ENCODE measurements around the gene STN1. TPM values are rescaled to one million over a fixed set of nuclear protein-coding genes. Genes with fewer than 3 reads are reported as not detected.

Gene STN1
- total RNA-seq, 1 donor from 2014 or later: 42.3 TPM

DNA sequence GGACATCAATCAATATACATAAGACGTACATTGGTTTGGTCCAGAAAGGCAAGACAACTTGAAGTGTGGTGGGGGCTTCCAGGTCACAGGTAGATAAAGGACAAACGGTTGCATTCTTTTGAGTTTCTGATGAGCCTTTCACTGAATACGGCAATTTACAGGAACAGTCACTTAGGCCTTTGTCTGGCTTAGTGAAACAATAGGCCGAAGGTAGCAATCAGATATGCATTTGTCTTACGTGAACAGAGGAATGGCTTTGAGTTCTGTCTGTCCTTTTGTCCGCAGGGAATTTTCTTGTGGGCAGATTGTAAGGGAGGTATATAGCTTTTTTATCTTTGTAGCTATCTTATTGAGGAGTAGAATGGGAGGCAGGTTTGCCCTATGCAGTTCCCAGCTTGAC lies 10.8 kb upstream of the STN1 start:
- no peak for DNase-seq
- no peaks in the 10 kb centered on the region for H3K36me3 ChIP-seq
- H3K4me1 ChIP-seq: no peaks in the 10 kb centered on the region
- H3K4me3 ChIP-seq: no peak overlapping the region
- no peak for ATAC-seq
- no peaks in the 10 kb centered on the region for H3K27me3 ChIP-seq
- intact Hi-C loops (cut with DNase I): no loop called here
- TF ChIP-seq, protein P1, sequence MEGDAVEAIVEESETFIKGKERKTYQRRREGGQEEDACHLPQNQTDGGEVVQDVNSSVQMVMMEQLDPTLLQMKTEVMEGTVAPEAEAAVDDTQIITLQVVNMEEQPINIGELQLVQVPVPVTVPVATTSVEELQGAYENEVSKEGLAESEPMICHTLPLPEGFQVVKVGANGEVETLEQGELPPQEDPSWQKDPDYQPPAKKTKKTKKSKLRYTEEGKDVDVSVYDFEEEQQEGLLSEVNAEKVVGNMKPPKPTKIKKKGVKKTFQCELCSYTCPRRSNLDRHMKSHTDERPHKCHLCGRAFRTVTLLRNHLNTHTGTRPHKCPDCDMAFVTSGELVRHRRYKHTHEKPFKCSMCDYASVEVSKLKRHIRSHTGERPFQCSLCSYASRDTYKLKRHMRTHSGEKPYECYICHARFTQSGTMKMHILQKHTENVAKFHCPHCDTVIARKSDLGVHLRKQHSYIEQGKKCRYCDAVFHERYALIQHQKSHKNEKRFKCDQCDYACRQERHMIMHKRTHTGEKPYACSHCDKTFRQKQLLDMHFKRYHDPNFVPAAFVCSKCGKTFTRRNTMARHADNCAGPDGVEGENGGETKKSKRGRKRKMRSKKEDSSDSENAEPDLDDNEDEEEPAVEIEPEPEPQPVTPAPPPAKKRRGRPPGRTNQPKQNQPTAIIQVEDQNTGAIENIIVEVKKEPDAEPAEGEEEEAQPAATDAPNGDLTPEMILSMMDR (IDR thresholded peaks at IDR 0.05): no peak
- H3K27ac ChIP-seq: no peak overlapping the region
- H3K9me3 ChIP-seq: no peaks in the 10 kb centered on the region

DNA sequence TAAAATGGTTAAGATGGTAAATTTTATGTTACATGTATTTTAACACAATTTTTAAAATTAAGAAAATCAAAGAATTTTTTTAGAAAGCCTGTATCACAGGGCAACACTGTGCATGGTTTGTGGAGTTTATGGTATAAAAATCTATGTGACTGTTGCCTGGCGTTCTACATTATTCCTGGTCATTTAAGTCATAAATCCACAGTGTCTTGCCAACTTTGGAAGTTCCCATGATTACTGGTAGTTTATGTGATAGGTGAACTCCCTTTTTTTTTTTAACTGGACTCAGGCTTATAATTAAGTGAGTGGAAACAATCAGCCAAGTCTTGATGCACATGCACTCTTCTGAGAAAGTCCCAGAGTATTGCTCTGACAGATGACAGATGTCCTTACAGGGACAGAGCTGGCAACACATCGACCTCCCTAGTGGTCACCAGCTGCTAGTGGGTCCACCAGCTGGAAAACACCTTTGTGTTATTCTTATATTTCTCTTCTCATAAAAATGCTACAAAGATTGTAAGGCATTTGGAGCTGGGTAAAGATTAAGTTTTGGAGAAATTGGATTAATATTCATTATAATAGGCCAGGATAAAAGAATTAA lies 8.8 kb upstream of the STN1 start:
- no peaks in the 10 kb centered on the region for H3K36me3 ChIP-seq
- TF ChIP-seq, protein P1 (IDR thresholded peaks at IDR 0.05): no peak
- no peak overlapping the region for H3K4me3 ChIP-seq
- no peak overlapping the region for H3K27ac ChIP-seq
- no peaks in the 10 kb centered on the region for H3K4me1 ChIP-seq
- H3K27me3 ChIP-seq: no peaks in the 10 kb centered on the region
- intact Hi-C loops (cut with DNase I): no loop called here
- no peak for ATAC-seq
- no peak for DNase-seq
- no peaks in the 10 kb centered on the region for H3K9me3 ChIP-seq

DNA sequence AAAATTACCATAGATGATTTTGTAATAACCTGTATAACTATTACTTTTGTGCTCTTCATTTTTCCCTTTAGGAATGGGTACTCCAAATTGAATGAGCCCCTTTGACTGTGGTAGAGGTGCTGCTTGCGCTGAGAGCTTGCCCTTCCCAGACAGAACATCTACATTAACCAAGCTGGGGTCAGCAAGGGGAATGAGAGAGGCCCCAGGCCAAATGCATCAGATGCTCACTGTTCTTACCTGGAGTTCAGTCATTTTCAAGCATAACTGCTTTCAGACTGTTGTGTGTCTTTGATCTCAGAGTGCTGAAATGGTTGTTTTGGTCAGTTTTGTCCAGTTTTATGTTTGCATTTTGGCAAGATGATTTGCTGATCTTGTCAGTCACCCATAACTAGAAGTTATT lies 7.6 kb upstream of the STN1 start:
- Histone ChIP-seq H3K4me1 (no peaks in the 10 kb centered on the region), H3K27me3 (no peaks in the 10 kb centered on the region), H3K36me3 (no peaks in the 10 kb centered on the region), H3K9me3 (no peaks in the 10 kb centered on the region), H3K4me3 (no peak overlapping the region), H3K27ac (no peak overlapping the region)
- ATAC-seq (no peak), DNase-seq (no peak)
- TF ChIP-seq, protein P1 (IDR thresholded peaks at IDR 0.05): no peak
- intact Hi-C loops (cut with DNase I): no loop called here

DNA sequence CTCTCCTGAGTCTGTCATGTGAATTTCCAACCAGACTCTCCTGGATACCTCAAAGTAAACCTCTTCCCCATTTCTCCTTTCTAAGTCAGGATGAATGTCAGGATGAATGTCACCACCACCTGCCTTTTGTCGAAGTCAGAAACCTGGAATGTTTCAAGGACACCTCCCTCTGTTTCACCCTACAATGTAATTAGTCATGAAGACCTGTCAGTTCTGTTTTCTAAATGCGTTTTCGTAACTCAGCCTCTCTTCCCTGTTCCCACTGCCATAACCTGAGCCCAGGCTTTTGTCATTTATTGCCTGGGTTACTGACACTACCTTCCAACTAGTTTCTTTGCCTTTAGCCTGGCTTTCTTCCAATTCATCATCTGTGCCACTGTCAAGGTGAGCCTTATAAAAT lies 5.5 kb upstream of the STN1 start:
- Histone ChIP-seq H3K4me3 (no peak overlapping the region), H3K4me1 (peaks cover 6% of the 10 kb centered on the region), H3K27me3 (no peaks in the 10 kb centered on the region), H3K9me3 (no peaks in the 10 kb centered on the region), H3K36me3 (no peaks in the 10 kb centered on the region), H3K27ac (no peak overlapping the region)
- intact Hi-C loops (cut with DNase I): no loop called here
- TF ChIP-seq, protein P1 (IDR thresholded peaks at IDR 0.05): no peak
- DNase-seq (no peak), ATAC-seq (no peak)

DNA sequence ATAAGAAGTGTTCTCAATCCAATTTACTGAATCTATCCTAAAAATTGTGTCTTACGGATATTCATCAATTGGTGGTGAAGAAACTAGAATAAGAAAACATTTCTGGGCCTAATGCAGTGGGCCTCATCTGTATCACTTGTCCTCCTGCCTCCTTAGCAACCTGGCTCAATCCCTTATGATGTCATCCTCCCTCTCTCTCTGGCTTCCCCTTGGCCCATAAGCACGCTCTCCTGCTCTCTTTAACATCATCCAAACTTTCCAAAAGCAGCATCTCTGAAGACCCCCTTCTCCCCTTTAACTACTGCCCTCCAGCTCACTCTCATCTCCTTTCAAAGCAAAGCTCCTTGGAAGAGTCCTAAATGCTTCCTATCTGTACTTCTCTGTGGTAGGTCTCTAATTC lies 4.7 kb upstream of the STN1 start:
- ATAC-seq: no peak
- no peaks in the 10 kb centered on the region for H3K27me3 ChIP-seq
- no peak for DNase-seq
- intact Hi-C loops (cut with DNase I): no loop called here
- H3K9me3 ChIP-seq: no peaks in the 10 kb centered on the region
- H3K36me3 ChIP-seq: no peaks in the 10 kb centered on the region
- TF ChIP-seq, protein P1 (IDR thresholded peaks at IDR 0.05): no peak
- no peak overlapping the region for H3K4me3 ChIP-seq
- peaks cover 7% of the 10 kb centered on the region for H3K4me1 ChIP-seq
- no peak overlapping the region for H3K27ac ChIP-seq

DNA sequence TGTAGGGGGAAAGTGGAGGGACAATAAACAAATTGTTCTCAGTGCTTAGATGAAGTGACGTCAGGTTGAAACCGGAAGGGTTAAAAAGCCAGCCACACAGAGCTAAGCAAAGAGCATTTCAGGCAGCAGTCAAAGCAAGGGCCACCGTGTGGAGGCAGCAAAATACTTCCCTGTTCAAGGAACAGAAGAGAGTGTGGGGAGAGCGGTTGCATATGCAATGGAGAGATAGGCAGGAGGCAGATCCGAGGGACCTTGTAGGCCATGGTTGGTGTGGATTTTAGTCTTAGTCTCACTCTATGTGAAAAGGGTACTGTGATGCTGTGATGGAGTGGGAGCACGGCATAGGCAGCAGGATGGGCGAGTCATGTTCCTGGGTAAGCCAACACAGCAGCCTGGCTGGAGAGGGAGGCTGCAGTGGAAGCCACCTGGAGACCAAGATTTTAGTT lies 3.8 kb upstream of the STN1 start:
- Histone ChIP-seq H3K36me3 (no peaks in the 10 kb centered on the region), H3K9me3 (no peaks in the 10 kb centered on the region), H3K27ac (no peak overlapping the region), H3K4me1 (peaks cover 7% of the 10 kb centered on the region), H3K27me3 (no peaks in the 10 kb centered on the region), H3K4me3 (no peak overlapping the region)
- intact Hi-C loops (cut with DNase I): no loop called here
- no peak for DNase-seq
- TF ChIP-seq, protein P1 (IDR thresholded peaks at IDR 0.05): no peak
- no peak for ATAC-seq

Measured in upper lobe of right lung (tissue), 1 donor.